Measurements from ENCODE around the gene NDUFAF5. TPM values are rescaled to one million over a fixed set of nuclear protein-coding genes. Genes with fewer than 3 reads are reported as not detected.

Gene NDUFAF5
- total RNA-seq, 1 experiment from 2014 or later: 31.8 TPM

GRCh38 chr20:13771853-13772453 lies 12.9 kb upstream of the NDUFAF5 start:
- Mint-ChIP-seq H3K27ac (no peak overlapping the region), H3K27me3 (ENCODE audit: low read depth) (no peaks in the 10 kb centered on the region), H3K36me3 (peaks cover 78% of the 10 kb centered on the region), H3K9me3 (peaks cover 2% of the 10 kb centered on the region), H3K4me1 (no peaks in the 10 kb centered on the region), H3K4me3 (no peak overlapping the region)
- DNase-seq (ENCODE audit: low spot score): no peak
- no peak for ATAC-seq
- TF ChIP-seq CTCF (IDR thresholded peaks at IDR 0.05) (peak; percentile 19; the same call in 1 of the 2 replicates), MXD4 (CRISPR knock-in tag; IDR thresholded peaks at IDR 0.05; ENCODE audit: borderline replicate concordance) (no peak), ZNF263 (CRISPR knock-in tag; IDR thresholded peaks at IDR 0.05; ENCODE audit: low read depth) (no peak), NFYB (CRISPR knock-in tag; conservative IDR thresholded peaks at IDR 0.05; ENCODE audit: low read depth) (no peak)
- POLR2A ChIA-PET: interaction anchor here (0.7 kb wide), 1 partner anchor 267 kb away, joined by 4 read pairs; no protein-coding TSS in a partner anchor
- CTCF ChIA-PET: interaction anchor here (0.5 to 2.5 kb wide), 32 partner anchors 9 to 1603 kb away, joined by 3 to 16 read pairs (median 3); partner anchors contain the start of genes ESF1, MACROD2, NDUFAF5 and TASP1

- Mint-ChIP-seq H3K4me1 (no peaks in the 10 kb centered on the region), H3K27me3 (ENCODE audit: low read depth) (no peaks in the 10 kb centered on the region), H3K4me3 (no peak overlapping the region), H3K36me3 (peaks cover 76% of the 10 kb centered on the region), H3K9me3 (no peaks in the 10 kb centered on the region), H3K27ac (no peak overlapping the region)
- ChIA-PET CTCF (interaction anchor here (0.7 to 2.5 kb wide), 11 partner anchors 12 to 880 kb away, joined by 3 to 16 read pairs (median 5); partner anchors contain the start of genes ESF1, NDUFAF5 and TASP1), POLR2A (no interaction called here)
- ATAC-seq: no peak
- DNase-seq (ENCODE audit: low spot score): no peak
- no peak for TF ChIP-seq SOX15 (CRISPR knock-in tag; IDR thresholded peaks at IDR 0.05)
- no peak for TF ChIP-seq ZNF512 (CRISPR knock-in tag; IDR thresholded peaks at IDR 0.05; ENCODE audit: borderline replicate concordance)
- TF ChIP-seq, protein P1, sequence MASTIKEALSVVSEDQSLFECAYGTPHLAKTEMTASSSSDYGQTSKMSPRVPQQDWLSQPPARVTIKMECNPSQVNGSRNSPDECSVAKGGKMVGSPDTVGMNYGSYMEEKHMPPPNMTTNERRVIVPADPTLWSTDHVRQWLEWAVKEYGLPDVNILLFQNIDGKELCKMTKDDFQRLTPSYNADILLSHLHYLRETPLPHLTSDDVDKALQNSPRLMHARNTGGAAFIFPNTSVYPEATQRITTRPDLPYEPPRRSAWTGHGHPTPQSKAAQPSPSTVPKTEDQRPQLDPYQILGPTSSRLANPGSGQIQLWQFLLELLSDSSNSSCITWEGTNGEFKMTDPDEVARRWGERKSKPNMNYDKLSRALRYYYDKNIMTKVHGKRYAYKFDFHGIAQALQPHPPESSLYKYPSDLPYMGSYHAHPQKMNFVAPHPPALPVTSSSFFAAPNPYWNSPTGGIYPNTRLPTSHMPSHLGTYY (CRISPR knock-in tag; IDR thresholded peaks at IDR 0.05): no peak
- TF ChIP-seq IRF1 (CRISPR knock-in tag; IDR thresholded peaks at IDR 0.05): no peak
- TF ChIP-seq NR2C2 (CRISPR knock-in tag; IDR thresholded peaks at IDR 0.05): no peak
- TF ChIP-seq, protein P2, sequence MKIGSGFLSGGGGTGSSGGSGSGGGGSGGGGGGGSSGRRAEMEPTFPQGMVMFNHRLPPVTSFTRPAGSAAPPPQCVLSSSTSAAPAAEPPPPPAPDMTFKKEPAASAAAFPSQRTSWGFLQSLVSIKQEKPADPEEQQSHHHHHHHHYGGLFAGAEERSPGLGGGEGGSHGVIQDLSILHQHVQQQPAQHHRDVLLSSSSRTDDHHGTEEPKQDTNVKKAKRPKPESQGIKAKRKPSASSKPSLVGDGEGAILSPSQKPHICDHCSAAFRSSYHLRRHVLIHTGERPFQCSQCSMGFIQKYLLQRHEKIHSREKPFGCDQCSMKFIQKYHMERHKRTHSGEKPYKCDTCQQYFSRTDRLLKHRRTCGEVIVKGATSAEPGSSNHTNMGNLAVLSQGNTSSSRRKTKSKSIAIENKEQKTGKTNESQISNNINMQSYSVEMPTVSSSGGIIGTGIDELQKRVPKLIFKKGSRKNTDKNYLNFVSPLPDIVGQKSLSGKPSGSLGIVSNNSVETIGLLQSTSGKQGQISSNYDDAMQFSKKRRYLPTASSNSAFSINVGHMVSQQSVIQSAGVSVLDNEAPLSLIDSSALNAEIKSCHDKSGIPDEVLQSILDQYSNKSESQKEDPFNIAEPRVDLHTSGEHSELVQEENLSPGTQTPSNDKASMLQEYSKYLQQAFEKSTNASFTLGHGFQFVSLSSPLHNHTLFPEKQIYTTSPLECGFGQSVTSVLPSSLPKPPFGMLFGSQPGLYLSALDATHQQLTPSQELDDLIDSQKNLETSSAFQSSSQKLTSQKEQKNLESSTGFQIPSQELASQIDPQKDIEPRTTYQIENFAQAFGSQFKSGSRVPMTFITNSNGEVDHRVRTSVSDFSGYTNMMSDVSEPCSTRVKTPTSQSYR (CRISPR knock-in tag; IDR thresholded peaks at IDR 0.05): no peak
- TF ChIP-seq, protein P3, sequence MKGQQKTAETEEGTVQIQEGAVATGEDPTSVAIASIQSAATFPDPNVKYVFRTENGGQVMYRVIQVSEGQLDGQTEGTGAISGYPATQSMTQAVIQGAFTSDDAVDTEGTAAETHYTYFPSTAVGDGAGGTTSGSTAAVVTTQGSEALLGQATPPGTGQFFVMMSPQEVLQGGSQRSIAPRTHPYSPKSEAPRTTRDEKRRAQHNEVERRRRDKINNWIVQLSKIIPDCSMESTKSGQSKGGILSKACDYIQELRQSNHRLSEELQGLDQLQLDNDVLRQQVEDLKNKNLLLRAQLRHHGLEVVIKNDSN (CRISPR knock-in tag; IDR thresholded peaks at IDR 0.05): no peak
- no peak for TF ChIP-seq ZSCAN18 (CRISPR knock-in tag; IDR thresholded peaks at IDR 0.05)
- no peak for TF ChIP-seq TP53 (CRISPR knock-in tag; IDR thresholded peaks at IDR 0.05)
- no peak for TF ChIP-seq FOXJ3 (CRISPR knock-in tag; IDR thresholded peaks at IDR 0.05; ENCODE audit: borderline replicate concordance)
- TF ChIP-seq, protein P4, sequence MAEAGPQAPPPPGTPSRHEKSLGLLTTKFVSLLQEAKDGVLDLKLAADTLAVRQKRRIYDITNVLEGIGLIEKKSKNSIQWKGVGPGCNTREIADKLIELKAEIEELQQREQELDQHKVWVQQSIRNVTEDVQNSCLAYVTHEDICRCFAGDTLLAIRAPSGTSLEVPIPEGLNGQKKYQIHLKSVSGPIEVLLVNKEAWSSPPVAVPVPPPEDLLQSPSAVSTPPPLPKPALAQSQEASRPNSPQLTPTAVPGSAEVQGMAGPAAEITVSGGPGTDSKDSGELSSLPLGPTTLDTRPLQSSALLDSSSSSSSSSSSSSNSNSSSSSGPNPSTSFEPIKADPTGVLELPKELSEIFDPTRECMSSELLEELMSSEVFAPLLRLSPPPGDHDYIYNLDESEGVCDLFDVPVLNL (CRISPR knock-in tag; IDR thresholded peaks at IDR 0.05; ENCODE audit: borderline replicate concordance, low read depth): no peak
- no peak for TF ChIP-seq JAZF1 (CRISPR knock-in tag; IDR thresholded peaks at IDR 0.05)
- TF ChIP-seq, protein P5, sequence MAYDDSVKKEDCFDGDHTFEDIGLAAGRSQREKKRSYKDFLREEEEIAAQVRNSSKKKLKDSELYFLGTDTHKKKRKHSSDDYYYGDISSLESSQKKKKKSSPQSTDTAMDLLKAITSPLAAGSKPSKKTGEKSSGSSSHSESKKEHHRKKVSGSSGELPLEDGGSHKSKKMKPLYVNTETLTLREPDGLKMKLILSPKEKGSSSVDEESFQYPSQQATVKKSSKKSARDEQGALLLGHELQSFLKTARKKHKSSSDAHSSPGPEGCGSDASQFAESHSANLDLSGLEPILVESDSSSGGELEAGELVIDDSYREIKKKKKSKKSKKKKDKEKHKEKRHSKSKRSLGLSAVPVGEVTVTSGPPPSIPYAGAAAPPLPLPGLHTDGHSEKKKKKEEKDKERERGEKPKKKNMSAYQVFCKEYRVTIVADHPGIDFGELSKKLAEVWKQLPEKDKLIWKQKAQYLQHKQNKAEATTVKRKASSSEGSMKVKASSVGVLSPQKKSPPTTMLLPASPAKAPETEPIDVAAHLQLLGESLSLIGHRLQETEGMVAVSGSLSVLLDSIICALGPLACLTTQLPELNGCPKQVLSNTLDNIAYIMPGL (CRISPR knock-in tag; IDR thresholded peaks at IDR 0.05): no peak
- TF ChIP-seq ZNF121 (CRISPR knock-in tag; IDR thresholded peaks at IDR 0.05): no peak
Observed at GRCh38 chr20:13772529-13772928, 12.3 kb upstream of the NDUFAF5 start.
